Activated B cell treated with CpG ODN at 0.5 μM for 24 hours (primary cell): Measurements from ENCODE around the gene VAV2. TPM values are rescaled to one million over a fixed set of nuclear protein-coding genes. Genes with fewer than 3 reads are reported as not detected.
A peak's percentile ranks its signal among the peaks of the same experiment; 100 is the strongest.

Source experiments
- ATAC-seq: fragments of 200-7000 bp; cut with Tn5 transposase; one replicate; pipeline ENCODE4 v1.10.0; 2021; ENCODE audit warnings: low read depth, mild to moderate bottlenecking, moderate library complexity
- CTCF ChIA-PET: fragments of 350-600 bp; sonication (Branson Sonifier 250); formaldehyde crosslinking; loops from one replicate; lab custom pipeline; 2021; ENCODE audit warnings: antibody characterized with exemption; lab: Charles Lee
- POLR2A ChIA-PET: fragments of 350-600 bp; sonication (Branson Sonifier 250); formaldehyde crosslinking; loops from one replicate; lab custom pipeline; 2021; ENCODE audit warnings: antibody characterized with exemption; lab: Charles Lee
- DNase-seq: peaks from one replicate; pipeline ENCODE4 v3.0.0; 2022
- H3K27ac Mint-ChIP-seq: one replicate; pipeline ENCODE4 v1.8.0; 2020; ENCODE audit warnings: mixed read lengths
- H3K27me3 Mint-ChIP-seq: one replicate; pipeline ENCODE4 v1.8.0; 2021; ENCODE audit warnings: mixed read lengths
- H3K36me3 Mint-ChIP-seq: one replicate; pipeline ENCODE4 v1.8.0; 2021; ENCODE audit warnings: low read depth, mixed read lengths
- H3K4me1 Mint-ChIP-seq: one replicate; pipeline ENCODE4 v1.8.0; 2021; ENCODE audit warnings: mixed read lengths
- H3K4me3 Mint-ChIP-seq: one replicate; pipeline ENCODE4 v1.8.0; 2020; ENCODE audit warnings: mild to moderate bottlenecking, mixed read lengths
- H3K9me3 Mint-ChIP-seq: one replicate; pipeline ENCODE4 v1.8.0; 2020; ENCODE audit warnings: mixed read lengths
- intact Hi-C: fragments of 100-400 bp; cut with micrococcal nuclease; formaldehyde crosslinking; loops from one replicate; pipeline ENCODE4 v1.15.1; 2024
- total RNA-seq: library from RNA; stranded (reverse); gene quantifications from 2 replicates; pipeline ENCODE4 v1.2.3, GENCODE V29; 2022
- TF ChIP-seq, protein P1 (sequence below): fragments of 200-600 bp; IDR thresholded peaks from one replicate; pipeline ENCODE4 v1.8.0; 2022; ENCODE audit warnings: antibody characterized with exemption, mild to moderate bottlenecking

VAV2 gene
- total RNA-seq, 1 donor from 2014 or later: 99.6 TPM

DNA sequence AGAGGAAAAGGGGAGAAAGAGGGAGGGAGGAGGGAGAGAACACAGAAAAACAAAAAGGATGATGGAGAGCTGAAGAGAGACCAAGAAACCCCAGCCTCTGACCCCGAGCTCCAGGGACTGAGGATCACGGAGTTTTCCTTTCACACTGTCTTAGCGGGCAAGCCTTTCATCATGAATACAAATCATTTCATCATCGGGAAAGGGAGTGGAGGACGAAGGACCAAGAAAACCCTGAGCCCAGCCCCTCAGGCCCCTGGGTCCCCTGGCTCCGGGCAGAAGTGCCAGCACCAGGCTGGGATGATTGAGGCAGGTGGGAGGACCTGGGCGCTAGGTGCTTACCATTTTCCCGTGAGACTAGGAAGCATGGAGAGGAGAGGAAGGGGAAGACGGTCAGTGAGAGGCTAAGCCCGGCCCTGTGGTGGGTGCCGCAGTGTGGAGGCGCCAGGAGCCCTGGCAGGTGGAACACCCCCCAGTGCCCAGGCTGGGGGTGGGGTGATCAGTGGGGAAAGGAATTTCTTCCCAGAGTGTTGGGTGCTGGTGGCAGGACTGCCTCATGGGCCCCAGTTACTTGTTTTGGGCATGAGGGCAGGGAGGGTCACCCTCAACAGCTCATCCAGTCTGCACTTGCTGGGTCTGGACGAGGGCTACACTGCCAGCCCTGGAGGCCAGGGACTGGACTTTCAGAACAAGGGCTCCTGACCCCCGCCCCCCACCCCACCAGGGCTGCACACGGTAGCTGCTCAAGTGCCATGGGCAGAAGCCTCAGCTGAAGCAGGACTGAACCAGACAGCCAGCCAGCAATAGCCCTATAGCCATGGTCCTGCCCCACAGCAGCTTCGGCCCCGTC lies 205.0 kb downstream of the VAV2 start:
- DNase-seq (no peak), ATAC-seq (no peak)
- Mint-ChIP-seq H3K36me3 (peaks cover 68% of the 10 kb centered on the region), H3K4me3 (peak overlapping the region; percentile 66), H3K4me1 (peaks cover 91% of the 10 kb centered on the region), H3K27ac (peak overlapping the region; percentile 93), H3K27me3 (no peaks in the 10 kb centered on the region), H3K9me3 (no peaks in the 10 kb centered on the region)
- intact Hi-C loops: loop anchor here (1.0 to 10.0 kb wide), 5 partner anchors 35 to 238 kb away; partner anchors contain the start of gene BRD3OS
- ChIA-PET POLR2A (interaction anchor here (0.7 to 1.7 kb wide), 6 partner anchors 9 to 279 kb away, joined by 3 to 5 read pairs (median 4); no protein-coding TSS in a partner anchor), CTCF (interaction anchor here (1.0 to 10.5 kb wide), 2 partner anchors 35 to 207 kb away, joined by 3 to 126 read pairs; no protein-coding TSS in a partner anchor)
- TF ChIP-seq, protein P1, sequence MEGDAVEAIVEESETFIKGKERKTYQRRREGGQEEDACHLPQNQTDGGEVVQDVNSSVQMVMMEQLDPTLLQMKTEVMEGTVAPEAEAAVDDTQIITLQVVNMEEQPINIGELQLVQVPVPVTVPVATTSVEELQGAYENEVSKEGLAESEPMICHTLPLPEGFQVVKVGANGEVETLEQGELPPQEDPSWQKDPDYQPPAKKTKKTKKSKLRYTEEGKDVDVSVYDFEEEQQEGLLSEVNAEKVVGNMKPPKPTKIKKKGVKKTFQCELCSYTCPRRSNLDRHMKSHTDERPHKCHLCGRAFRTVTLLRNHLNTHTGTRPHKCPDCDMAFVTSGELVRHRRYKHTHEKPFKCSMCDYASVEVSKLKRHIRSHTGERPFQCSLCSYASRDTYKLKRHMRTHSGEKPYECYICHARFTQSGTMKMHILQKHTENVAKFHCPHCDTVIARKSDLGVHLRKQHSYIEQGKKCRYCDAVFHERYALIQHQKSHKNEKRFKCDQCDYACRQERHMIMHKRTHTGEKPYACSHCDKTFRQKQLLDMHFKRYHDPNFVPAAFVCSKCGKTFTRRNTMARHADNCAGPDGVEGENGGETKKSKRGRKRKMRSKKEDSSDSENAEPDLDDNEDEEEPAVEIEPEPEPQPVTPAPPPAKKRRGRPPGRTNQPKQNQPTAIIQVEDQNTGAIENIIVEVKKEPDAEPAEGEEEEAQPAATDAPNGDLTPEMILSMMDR: no peak

- TF ChIP-seq, protein P1: no peak
- peak; percentile 68 for ATAC-seq
- H3K36me3 Mint-ChIP-seq: peaks cover 63% of the 10 kb centered on the region
- no peaks in the 10 kb centered on the region for H3K27me3 Mint-ChIP-seq
- peaks cover 93% of the 10 kb centered on the region for H3K4me1 Mint-ChIP-seq
- no peaks in the 10 kb centered on the region for H3K9me3 Mint-ChIP-seq
- peak; percentile 60 for DNase-seq
- intact Hi-C loops: loop anchor here (1.0 to 10.0 kb wide), 5 partner anchors 36 to 239 kb away; partner anchors contain the start of gene BRD3OS
- ChIA-PET CTCF (interaction anchor here (10.5 kb wide), 1 partner anchor 208 kb away, joined by 126 read pairs; no protein-coding TSS in a partner anchor), POLR2A (interaction anchor here (1.2 to 1.3 kb wide), 2 partner anchors 10 to 280 kb away, joined by 3 to 4 read pairs; no protein-coding TSS in a partner anchor)
- peak overlapping the region; percentile 66 for H3K4me3 Mint-ChIP-seq
- peak overlapping the region; percentile 93 for H3K27ac Mint-ChIP-seq
Measured at GRCh38 chr9:133786371-133786753, 205.8 kb downstream of the VAV2 start.

DNA sequence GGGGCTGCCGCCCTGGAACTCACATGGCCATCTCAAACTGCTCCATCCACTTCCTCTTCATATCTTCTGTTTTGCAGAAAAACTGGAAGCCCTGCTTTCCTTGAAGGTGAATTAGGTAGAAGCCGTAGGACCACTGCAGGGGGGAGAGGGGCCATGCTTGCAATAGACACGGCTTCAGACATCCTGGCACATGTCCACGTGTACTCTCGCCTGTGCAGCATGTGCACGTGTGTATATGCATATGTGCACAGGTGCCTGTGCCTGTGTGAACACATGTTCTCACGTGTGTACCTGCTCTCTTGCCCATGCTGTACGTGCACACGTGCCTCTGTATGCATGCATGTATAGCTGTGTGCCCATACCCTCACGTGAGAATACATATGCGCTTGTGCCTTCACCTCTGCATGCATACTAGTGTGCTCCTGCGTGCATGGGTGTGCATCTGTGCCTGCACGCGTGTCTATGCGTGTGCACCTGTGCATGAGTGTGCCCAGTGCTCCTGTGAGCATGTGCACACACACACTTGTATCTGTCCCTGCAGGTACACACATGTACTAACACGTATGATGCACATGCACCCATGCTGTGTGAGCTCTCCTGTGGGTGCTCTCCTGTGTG lies 206.3 kb downstream of the VAV2 start:
- no peaks in the 10 kb centered on the region for H3K9me3 Mint-ChIP-seq
- intact Hi-C loops: loop anchor here (1.0 to 10.0 kb wide), 5 partner anchors 36 to 239 kb away; partner anchors contain the start of gene BRD3OS
- ATAC-seq (no peak), DNase-seq (no peak)
- H3K36me3 Mint-ChIP-seq: peaks cover 66% of the 10 kb centered on the region
- TF ChIP-seq, protein P1: no peak
- H3K27ac Mint-ChIP-seq: peak overlapping the region; percentile 93
- H3K4me3 Mint-ChIP-seq: peak overlapping the region; percentile 66
- H3K27me3 Mint-ChIP-seq: no peaks in the 10 kb centered on the region
- CTCF ChIA-PET: interaction anchor here (10.5 kb wide), 1 partner anchor 209 kb away, joined by 126 read pairs; no protein-coding TSS in a partner anchor
- peaks cover 93% of the 10 kb centered on the region for H3K4me1 Mint-ChIP-seq
- POLR2A ChIA-PET: interaction anchor here (1.2 kb wide), 1 partner anchor 280 kb away, joined by 4 read pairs; no protein-coding TSS in a partner anchor

DNA sequence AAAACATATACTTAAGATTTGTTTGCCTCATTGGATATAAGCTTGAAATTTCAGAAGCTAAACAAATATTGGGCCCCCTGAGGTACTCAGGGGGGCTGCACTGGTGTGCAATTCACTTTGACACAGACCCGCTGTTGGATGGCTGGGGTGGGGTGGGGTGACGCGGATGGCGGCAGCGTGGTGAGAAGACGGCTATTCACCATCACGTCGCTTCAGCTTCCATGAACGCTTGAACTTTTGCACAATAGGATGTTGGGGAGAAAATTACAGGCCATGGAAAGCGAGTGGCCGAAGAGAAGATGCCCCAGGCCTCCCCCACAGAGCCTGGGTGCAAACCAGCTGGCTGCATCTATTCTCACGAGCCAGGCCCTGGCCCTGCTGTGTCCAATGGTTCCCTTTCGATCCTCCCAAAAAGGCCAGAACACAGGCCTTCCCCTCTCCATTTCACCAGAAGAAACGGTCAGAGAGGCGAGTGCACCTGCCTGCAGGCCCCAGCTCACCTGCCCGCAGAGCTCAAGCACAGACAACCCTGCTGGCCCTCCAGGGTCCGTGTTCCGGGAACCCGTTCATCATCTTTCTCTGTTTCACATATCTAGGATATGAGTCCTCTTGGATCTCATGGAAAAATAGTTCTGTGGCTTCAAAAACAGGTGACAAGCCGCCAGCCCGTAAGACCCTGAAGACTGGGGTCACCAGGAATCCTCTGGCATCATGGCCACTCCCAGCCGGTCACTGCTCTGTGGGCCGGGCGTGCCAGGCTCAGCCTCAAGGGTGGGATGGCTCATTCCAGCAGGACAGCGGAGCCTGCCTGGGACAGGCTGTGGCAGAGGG lies 207.2 kb downstream of the VAV2 start:
- Mint-ChIP-seq H3K4me3 (peak overlapping the region; percentile 66), H3K27me3 (no peaks in the 10 kb centered on the region), H3K4me1 (peaks cover 85% of the 10 kb centered on the region), H3K27ac (peak overlapping the region; percentile 93), H3K36me3 (peaks cover 62% of the 10 kb centered on the region), H3K9me3 (no peaks in the 10 kb centered on the region)
- no peak for DNase-seq
- CTCF ChIA-PET: interaction anchor here (0.9 to 8.9 kb wide), 2 partner anchors 8 to 210 kb away, joined by 4 to 220 read pairs; no protein-coding TSS in a partner anchor
- intact Hi-C loops: loop anchor here (10.0 kb wide), 1 partner anchor 90 kb away; no protein-coding TSS in a partner anchor
- ATAC-seq: no peak
- POLR2A ChIA-PET: interaction anchor here (0.5 to 4.0 kb wide), 3 partner anchors 209 to 1015 kb away, joined by 3 to 47 read pairs (median 3); partner anchors contain the start of gene BRD3OS
- TF ChIP-seq, protein P1: no peak
